ENCODE measurements around the gene ZMYND11.

The ZMYND11 gene

DNA sequence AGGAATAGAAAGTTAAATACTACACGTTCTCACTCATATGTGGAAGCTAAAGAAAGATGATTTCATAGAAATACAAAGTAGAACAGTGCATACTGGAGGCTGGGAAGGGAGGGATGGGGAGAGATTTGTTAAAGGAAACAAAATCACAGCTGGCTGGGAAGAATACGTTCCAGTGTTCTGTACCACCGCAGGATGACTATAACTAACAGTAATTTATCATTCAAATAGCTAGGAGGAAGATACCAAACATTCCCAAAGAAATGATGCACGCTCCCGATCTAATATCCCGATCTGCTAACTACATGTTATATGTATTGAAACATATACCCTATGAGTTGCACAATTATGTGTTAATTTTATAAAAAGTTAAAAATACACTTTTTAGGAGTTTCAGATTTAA is 162.3 kb downstream of the ZMYND11 start:
- H3K4me1 ChIP-seq (ENCODE audit: control insufficient read depth, insufficient read depth, low read length) = no peaks in the 10 kb centered on the region
- peaks cover 4 to 6% of the 10 kb centered on the region in 2 experiments; a peak in 2 of 3 replicates for H3K36me3 ChIP-seq (ENCODE audit: control insufficient read depth in 2 of 2, insufficient read depth in 1 of 2, low read length in 2 of 2)
- H3K9me3 ChIP-seq (ENCODE audit: control insufficient read depth, insufficient read depth, low read depth, low read length) = no peaks in the 10 kb centered on the region
- H3K27ac ChIP-seq (ENCODE audit: extremely low read depth, low read depth, low read length) = no peak overlapping the region
- H3K4me3 ChIP-seq (ENCODE audit: low read depth, low read length) = no peak overlapping the region
- TF ChIP-seq ZNF174 (tag by site-specific recombination; IDR thresholded peaks at IDR 0.05) = no peak
- no peak for TF ChIP-seq PRDM1 (tag by site-specific recombination; IDR thresholded peaks at IDR 0.05)
- TF ChIP-seq ZNF791 (tag by site-specific recombination; IDR thresholded peaks at IDR 0.05) = no peak
- ChIA-PET CTCF (interaction anchor here (0.6 kb wide), 1 partner anchor 10 kb away, joined by 4 read pairs; no protein-coding TSS in a partner anchor), POLR2A (no interaction called here)

DNA sequence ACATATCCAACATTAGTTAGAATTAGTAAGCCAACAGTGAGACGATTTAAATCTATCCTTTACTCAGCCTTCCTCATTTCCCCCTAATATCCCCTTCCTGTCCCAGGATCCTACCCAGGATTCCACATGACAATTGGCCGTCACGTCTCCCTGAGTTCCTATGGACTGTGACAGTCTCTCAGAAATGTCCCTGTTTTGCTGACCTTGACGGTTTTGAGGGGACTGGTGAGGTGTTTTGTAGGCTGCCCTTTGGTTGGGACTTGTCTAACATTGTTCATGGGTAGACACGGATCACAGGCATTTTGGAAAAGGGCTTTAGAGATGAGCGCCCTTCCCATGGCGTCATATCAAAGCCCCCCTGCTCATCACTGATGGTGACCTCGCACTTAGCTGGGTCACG is 162.8 kb downstream of the ZMYND11 start:
- no peak overlapping the region for H3K4me3 ChIP-seq (ENCODE audit: low read depth, low read length)
- no peaks in the 10 kb centered on the region for H3K4me1 ChIP-seq (ENCODE audit: control insufficient read depth, insufficient read depth, low read length)
- H3K27ac ChIP-seq (ENCODE audit: extremely low read depth, low read depth, low read length) = no peak overlapping the region
- peaks cover 4 to 11% of the 10 kb centered on the region in 2 experiments; a peak in 2 of 3 replicates for H3K36me3 ChIP-seq (ENCODE audit: control insufficient read depth in 2 of 2, insufficient read depth in 1 of 2, low read length in 2 of 2)
- POLR2A ChIA-PET = no interaction called here
- CTCF ChIA-PET = no interaction called here
- H3K9me3 ChIP-seq (ENCODE audit: control insufficient read depth, insufficient read depth, low read depth, low read length) = no peaks in the 10 kb centered on the region
- TF ChIP-seq REST (tag by site-specific recombination; IDR thresholded peaks at IDR 0.05) (no peak), ZNF558 (tag by site-specific recombination; IDR thresholded peaks at IDR 0.05) (no peak), YY1 (tag by site-specific recombination; IDR thresholded peaks at IDR 0.05) (no peak), GFI1B (tag by site-specific recombination; IDR thresholded peaks at IDR 0.05) (no peak), BCL6B (tag by site-specific recombination; IDR thresholded peaks at IDR 0.05) (no peak), OVOL3 (tag by site-specific recombination; IDR thresholded peaks at IDR 0.05) (no peak), SCRT1 (tag by site-specific recombination; IDR thresholded peaks at IDR 0.05; ENCODE audit: borderline replicate concordance) (no peak), ZNF548 (tag by site-specific recombination; IDR thresholded peaks at IDR 0.05) (no peak), ZNF23 (tag by site-specific recombination; IDR thresholded peaks at IDR 0.05; ENCODE audit: borderline replicate concordance) (no peak), ZNF555 (tag by site-specific recombination; conservative IDR thresholded peaks at IDR 0.05) (no peak), ZNF248 (tag by site-specific recombination; IDR thresholded peaks at IDR 0.05) (no peak), WT1 (tag by site-specific recombination; IDR thresholded peaks at IDR 0.05) (no peak), ZNF423 (tag by site-specific recombination; IDR thresholded peaks at IDR 0.05) (no peak), ZNF10 (tag by site-specific recombination; IDR thresholded peaks at IDR 0.05) (no peak)
- TF ChIP-seq, protein P1, sequence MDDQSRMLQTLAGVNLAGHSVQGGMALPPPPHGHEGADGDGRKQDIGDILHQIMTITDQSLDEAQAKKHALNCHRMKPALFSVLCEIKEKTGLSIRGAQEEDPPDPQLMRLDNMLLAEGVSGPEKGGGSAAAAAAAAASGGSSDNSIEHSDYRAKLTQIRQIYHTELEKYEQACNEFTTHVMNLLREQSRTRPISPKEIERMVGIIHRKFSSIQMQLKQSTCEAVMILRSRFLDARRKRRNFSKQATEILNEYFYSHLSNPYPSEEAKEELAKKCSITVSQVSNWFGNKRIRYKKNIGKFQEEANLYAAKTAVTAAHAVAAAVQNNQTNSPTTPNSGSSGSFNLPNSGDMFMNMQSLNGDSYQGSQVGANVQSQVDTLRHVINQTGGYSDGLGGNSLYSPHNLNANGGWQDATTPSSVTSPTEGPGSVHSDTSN (CRISPR knock-in tag; IDR thresholded peaks at IDR 0.05) = no peak
